Stimulated activated CD4-positive, alpha-beta T cell treated with anti-CD3 and anti-CD28 coated beads, Interleukin-1b, Interleukin-23, amount 100 ng/mL, for 48 hours (primary cell): Measurements from ENCODE around the gene TMEM178B.
"Not testable (repeated sequence)": the region's sequence is repeated elsewhere in the genome, so short reads cannot be mapped to it uniquely, and the experiment has no call there.

ENCODE experiments used
- DNase-seq: peaks from one replicate; pipeline ENCODE4 v3.0.0-alpha.2; 2020

The TMEM178B gene

DNA sequence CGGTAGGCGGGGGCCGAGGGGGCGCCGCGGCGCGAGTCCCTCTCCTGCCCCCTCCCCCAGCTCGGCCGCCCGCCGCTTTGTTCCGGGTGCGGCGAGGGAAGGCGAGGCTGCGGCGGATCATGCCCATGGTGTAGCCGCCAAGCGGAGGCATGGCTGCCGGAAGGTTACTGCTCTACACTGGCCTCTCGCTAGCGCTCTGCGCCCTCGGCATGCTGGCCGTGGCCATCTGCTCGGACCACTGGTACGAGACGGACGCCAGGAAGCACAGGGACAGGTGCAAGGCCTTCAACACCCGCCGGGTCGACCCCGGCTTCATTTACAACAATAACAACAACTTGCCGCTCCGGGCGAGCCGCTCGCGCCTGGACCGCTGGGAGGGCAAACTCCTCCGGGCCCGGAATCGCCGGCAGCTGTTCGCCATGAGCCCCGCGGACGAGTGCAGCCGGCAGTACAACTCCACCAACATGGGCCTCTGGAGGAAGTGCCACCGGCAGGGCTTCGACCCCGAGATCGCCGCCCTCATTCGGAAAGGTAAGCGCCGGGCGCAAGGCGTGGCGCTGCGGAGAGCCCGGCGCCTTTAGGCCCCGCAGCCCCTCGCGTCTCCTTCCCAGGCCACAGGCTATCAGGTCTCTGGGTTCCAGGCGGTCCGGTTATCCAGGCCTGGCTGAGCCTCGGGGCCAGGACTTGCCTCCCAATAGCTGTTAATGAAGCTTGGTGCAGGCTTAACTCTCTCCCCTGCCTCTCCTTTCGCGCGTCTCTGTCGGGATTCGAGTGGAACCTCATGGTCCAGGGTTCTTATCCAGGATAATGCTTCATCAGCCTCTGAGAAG, 513 bp downstream of the TMEM178B start:
- DNase-seq: no peak

DNA sequence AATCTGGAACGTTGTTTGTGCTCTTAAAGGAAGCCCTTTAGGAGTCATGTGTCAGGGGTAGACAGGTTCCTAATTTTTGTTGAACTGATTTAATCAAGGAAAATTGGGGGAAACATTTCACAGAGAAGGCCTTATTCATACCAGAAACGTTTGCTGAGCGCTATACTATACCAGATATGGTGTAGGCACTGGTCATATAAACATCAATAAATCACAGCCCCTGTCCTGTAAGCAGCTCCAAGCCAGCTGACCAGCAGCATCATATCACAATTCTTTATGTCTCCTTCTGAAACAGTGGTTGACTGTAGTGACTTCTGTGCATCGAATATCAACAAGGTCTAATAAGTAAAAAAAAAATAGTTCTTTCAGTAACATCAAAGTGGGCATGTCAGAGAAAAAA, 1.1 kb downstream of the TMEM178B start:
- no peak for DNase-seq

DNA sequence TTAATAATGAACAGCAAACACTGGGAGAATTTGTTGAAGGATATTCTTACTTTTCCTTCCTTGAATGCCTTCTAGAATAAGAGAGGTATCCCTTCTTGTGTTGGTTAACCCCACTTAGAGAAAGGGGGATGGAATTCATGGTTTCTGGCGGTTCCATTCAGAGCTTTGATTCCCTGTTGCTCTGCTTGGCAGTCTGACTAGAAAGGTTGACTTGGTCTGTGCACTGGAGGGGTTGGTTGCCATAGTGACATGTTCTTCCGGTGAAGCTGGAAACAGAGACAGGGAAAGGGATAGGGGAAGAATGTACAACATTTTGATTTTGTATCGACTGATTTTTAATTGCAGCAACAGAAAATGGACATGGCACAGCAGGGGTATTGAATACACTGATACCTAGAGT, 2.5 kb downstream of the TMEM178B start:
- DNase-seq: no peak

DNA sequence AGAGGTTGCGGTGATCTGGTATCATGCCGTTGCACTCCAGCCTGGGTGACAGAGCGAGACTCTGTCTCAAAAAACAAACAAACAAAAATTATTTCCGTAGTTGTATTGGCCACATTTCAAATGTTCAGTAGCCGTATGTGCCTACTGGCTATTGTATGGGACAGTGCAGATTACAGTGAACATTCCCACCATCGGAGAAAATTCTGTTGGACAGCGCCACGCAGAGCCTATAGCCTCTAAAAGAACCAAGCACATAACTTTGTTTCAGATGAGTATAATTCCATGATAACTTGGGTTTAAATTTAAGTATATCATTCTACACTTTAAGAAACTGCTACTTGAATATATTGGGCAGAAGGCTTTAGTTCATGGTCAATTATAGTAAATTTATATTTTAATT, 5.4 kb downstream of the TMEM178B start:
- DNase-seq: no peak

DNA sequence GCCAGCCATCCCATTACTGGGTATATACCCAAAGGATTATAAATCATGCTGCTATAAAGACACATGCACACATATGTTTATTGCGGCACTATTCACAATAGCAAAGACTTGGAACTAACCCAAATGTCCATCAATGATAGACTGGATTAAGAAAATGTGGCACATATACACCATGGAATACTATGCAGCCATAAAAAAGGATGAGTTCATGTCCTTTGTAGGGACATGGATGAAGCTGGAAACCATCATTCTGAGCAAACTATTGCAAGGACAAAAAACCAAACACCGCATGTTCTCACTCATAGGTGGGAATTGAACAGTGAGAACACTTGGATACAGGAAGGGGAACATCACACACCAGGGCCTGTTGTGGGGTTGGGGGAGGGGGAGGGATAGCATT, 15.6 kb downstream of the TMEM178B start:
- not testable (repeated sequence) for DNase-seq

DNA sequence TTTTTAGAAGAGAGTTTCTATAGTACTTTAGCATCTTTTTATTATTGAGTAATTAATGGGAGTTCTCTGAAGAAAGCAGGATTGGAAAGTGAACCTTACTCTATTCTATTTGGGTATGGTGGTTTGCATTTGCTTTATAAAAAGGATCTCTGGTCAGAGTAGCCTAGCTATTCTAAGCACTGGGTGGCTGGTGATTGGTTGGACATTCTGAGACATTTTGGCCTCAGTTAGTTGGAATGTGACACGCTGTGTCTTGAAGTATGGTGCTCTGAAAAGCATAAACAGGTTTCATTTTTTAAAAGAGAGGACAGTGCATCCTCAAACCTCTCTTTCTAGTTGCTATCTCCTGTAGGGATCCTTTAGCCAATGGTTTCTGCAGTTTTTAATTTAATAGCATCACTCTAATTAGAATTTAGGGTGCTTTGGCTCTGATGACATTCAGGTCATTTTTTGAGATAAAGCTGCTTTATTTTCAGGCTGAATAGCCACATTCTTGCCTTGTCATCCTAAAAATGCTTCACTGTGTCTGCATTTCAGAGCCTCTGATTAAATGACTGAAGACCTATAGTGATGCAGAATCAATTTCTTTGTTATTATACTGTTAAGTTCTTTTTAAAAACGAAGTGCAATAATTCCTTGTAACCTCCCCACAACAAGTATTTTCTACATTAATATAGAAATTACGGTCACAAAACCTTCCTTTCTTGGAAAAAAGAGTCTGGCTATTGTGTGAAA, 20.6 kb downstream of the TMEM178B start:
- no peak for DNase-seq

DNA sequence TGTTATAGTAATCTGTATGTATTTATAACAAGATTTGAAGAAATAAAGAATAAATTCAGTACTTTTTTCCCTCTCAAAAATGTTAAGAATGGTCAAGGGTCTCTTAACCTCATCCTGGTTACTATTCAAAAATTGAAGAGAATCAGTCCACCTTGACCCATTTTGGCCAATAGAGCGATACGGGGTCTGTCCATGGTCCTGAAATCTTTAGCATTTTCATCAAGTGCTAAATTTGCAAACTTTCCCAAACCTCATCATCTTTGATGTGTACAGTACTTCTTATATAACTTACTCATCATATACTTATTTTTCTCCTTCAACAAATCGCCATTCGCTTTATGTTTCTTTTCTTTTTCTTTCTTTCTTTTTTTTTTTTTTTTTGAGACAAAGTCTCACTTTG, 23.6 kb downstream of the TMEM178B start:
- DNase-seq: no peak

DNA sequence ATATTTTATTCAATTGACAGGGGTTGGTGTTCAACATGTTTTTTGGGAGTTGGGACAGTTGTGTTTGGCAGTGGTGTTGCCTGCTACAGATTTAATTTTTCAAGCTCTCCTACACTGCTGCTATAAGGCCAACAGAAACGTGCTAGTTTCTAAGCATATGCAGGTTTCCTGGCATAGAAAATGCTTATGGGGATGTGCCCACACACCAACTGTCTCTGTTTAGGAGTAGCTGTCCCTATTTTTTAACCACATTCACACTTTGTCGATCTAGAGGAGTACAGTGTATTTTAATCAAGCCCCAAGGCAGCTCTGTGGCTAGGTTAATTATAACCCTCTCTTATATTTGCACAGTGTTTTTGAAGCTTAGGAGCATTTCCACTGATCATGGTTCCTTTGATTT, 28.6 kb downstream of the TMEM178B start:
- DNase-seq: no peak

DNA sequence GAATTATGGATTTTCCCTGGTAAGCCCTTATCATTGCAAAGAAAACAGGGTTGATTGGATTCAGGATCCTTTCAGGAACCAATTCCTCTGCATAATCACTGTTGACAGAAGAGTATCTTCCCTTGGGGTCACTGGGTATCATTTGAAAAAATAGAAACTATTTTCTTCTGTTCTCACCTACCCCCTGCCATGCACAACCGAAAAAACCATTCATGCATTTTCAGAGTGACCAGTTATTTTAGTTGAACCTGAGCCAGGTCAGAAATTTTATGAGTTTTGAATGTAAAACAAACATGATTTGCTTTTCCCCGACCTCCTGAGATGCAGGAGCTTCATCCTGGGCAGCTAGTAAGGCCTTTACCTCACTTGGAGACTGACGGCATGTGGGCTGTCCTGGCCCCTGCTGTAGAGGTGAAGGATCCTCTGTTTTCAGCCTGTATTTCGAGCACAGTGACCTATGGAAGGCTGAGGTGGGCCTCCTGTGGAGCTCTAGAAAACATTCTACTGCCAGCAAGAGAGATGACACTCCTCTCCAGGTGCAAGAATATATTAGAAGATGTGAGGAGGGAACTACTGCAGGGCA, 30.1 kb downstream of the TMEM178B start:
- DNase-seq: no peak

DNA sequence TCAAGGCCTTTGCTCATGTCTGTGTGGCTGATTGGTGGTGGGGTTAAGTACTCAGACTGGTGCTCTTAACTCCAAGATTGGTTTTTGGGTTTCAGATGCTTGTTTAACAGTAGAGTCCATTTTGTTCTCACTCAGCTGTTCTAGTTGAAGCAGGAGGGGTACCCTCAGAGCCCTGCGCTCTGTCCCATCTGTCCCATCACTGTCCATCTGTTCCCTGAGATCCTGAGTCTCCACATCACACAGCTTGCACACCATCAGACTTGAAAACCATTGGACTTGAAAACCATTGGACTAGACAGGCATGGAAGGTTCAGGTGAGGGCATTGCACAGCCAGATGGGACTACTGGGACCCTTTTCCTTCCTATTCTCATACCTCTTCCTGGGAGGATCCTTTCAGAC, 39.3 kb downstream of the TMEM178B start:
- DNase-seq: no peak

DNA sequence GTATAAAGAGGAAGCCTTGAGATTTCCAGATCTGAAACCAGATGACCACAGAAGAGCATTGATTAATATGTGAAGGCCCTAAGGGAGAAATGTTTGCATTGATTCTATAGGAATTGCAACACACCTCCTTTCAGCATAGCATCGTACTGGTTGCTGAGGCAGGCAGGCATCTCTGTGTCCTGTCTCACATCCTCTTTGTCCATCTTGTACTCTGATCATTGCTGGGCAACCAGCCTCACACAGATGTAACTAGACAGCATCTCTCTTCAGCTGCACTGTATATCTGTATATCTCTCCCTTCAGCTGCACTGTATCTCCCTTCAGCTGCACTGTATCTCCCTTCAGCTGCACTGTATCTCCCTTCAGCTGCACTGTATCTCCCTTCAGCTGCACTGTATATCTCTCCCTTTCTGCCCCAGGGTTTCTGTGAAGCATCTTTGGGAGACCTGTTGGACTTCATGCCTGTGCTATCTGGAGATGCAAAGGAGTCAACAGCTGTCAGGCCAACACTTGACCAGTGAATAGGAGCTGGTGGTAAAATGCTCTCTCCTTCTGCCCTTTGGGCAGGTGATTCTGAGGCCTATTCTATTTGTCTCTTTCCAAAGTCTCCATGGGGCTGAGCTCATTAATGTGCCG, 40.3 kb downstream of the TMEM178B start:
- DNase-seq: no peak

DNA sequence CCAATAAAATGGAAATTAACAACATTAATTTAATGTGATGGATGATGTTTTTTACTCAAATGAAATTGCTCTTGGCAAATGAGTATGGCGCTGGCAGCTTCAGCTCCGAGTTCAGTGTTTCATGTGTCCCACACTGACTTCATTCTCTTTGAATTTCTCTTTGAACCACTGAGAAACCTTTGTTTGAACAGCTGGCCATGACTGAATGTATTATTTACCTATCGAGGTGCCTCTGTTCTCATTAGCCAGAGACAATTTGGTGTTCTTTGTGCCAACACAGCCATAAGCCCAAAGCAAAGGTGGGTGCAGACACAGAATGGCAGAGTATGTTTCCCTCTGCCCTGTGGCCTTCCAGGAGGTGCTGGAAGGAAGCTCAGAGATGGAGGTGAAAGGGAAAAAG, 42.1 kb downstream of the TMEM178B start:
- no peak for DNase-seq

DNA sequence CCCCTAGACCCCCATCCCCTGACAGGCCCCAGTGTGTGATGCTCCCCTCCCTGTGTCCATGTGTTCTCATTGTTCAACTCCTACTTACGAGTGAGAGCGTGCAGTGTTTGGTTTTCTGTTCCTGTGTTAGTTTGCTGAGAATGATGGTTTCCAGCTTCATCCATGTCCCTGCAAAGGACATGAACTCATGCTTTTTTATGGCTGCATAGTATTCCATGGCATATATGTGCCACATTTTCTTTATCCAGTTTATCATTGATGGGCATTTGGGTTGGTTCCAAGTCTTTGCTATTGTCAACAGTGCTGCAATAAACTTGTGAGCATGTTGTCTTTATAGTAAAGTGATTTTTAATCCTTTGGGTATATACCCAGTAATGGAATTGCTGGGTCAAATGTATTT, 42.8 kb downstream of the TMEM178B start:
- DNase-seq: not testable (repeated sequence)

DNA sequence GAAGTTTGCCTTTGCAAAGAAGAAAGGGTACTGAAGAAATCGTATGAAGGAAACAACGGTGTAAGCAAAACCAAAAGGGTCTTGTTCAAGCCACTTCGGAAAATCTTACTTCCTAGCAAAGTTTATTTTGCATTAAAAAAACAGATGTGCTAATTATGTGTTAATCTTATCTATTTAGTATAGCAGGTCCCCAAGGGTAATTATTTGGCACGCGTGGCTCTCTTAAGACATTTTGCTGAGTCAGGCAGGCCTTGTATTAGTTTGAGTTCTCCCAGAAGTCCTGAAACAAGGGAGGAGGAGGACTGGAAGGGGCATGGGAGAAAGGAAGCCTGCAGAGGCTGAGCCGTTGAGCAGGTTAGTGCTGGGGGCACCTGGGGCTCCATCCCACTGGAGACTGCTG, 44.9 kb downstream of the TMEM178B start:
- no peak for DNase-seq

DNA sequence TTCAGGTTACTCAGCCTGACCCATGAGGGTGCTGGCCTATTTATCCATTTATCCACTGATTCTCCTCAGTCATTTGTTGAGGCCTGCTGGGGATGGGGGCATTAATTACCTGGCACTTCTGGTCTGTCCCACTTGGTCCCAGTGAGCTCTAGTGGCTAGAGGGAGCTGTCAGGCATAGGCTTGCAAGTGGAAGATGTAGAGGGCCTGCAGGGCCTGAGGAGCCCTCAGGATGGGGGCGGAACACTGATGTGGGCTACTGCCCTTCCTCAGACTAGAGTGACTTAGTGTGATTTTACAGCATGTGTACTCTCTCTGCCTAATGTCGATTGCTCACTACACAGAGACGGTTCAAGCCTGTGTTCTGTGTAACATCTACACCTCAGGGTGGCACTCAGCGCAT, 45.3 kb downstream of the TMEM178B start:
- no peak for DNase-seq

DNA sequence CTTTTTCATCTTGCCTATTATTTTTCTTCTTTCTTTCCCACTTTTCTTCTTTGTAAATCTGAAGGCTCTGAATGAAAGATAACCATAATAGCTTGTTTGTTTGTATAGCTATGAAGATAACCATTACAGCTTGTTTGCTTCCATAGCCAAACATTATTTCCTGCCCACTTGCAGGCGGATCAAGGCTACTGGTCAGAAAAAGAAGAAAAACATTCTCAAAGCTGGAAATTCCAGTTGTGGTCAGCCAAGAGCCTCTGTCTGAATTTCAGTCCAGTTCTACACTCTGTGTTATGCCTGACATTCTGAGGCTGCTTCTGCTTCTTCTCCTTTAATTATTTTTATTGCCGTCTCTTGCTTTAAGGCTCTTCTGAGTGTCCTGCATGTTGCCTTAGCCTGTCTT, 48.9 kb downstream of the TMEM178B start:
- no peak for DNase-seq

DNA sequence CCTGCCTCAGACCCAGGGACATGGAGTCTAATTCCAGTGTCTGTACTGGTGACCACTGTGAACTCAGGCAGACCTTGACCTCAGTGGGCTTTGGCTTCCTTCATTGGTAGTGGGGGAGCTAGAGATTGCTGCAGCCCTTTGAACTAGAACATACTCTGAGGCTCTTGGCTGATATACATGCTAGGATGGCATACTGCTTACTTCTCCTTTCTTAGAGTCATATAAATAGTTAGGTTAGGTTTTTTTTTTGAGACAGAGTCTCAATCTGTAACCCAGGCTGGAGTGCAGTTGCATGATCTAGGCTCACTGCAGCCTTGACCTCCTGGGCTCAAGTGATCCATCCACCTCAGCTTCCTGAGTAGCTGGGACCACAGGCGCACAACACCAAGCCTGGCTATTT, 49.7 kb downstream of the TMEM178B start:
- DNase-seq: no peak

DNA sequence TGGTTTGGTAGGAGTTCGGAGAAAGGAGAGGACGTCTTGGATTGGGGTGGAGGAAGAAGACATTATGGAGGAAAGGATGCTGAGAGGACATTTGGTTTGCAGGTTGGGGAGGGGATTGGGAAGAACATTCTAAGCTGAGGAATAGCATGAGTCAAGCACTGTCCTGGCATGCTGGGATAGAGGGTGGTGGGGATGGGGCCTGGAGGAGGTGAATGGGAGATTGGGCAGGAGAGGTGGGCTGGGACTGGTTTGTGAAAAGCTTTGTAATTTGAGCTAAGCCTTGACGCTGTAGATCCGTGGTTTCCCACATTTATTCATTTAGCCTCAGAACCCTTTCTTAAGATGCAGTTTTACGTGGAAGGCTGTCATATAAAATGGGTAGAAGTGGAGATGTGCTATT, 52.2 kb downstream of the TMEM178B start:
- no peak for DNase-seq

DNA sequence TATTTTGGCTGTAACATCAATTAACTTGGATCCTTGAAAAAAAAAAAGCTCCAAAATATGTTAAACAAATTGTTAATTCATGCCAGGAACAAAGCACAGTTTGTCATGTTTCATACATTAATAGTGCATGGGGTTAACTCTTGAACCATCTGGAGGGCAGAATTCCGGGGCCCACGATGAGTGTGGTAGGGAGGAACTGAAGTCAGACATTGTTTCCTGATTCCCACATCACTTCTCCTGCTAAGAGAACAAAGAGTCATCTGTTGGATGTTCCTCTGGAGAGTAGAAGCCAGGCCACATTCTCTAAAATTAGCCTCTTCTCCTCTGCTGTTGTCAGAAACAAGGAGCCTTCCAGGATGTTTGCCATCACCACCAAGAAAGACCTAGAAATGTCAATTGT, 54.6 kb downstream of the TMEM178B start:
- DNase-seq: no peak

DNA sequence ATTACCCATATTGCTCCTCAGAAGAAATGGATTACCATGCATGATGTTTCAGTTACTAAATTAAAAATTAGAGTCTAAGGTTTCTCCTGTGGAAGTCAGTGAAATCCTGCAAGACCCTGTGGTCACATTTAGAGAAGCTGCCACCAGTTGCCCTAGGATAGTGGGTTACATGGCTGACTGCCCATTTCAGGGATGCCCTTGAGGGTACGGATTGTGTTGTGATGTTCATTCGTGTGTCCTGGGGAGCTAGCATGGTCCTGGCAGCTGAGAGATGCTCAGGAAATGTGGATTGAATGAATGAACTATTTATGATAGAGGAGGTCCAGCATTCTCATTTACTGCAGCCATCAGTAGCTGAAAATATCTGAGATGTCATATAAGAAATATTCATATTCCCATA, 55.1 kb downstream of the TMEM178B start:
- no peak for DNase-seq

DNA sequence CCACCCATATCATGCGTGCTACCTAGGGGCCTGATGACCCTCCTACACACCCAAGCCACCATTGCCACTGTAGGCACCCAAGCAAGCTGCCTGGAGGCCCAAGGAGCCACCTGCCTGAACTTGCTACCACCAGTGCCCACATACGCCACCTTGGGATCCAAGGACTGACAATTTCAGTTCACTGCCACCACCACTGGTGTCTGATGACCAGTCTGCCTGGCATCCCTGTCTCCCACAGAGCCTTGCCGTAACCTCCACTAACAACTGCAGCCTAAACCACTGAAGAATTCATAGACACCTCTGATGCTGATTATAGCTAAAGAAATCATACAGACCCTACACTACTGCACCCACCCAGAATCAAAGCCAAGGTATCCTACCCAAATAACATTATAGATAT, 58.8 kb downstream of the TMEM178B start:
- DNase-seq: no peak

DNA sequence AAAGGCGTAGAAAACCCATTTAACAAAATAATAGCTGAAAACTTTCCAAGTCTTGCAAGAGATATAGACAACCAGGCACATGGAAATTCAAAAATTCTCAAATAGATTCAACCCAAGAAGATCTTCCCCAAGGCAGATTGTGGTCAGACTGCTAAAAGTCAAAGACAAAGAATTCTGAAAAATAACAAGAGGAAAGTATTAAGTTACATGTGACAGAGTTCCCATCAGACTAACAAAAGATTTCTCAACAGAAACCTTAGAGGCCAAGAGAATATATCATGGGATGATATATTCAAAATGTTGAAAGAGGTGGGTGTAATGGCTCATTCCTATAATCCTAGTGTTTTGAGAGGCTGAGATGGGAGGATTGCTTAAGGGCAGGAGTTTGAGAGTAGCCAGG, 59.8 kb downstream of the TMEM178B start:
- no peak for DNase-seq

DNA sequence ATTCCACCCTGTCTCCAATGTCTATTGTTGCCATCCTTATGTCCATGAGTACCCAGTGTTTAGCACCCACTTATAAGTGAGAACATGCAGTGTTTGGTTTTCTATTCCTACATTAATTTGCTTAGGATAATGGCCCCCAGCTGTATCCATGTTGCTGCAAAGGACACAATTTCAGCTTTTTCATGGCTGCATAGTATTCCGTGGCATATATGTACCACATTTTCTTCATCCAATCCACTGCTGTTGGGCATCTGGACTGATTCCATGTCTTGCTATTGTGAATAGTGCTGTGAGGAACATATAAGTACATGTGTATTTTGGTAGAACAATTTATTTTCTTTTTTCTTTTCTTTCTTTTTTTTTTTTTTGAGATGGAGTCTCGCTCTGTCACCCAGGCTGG, 68.2 kb downstream of the TMEM178B start:
- no peak for DNase-seq
